GM23338 (cell line): ENCODE measurements around the gene IDE. TPM values are rescaled to one million over a fixed set of nuclear protein-coding genes. Genes with fewer than 3 reads are reported as not detected.

Experiments used
- ATAC-seq: fragments of 200-7000 bp; cut with Tn5 transposase; 3 replicates; pipeline ENCODE4 v1.9.1; 2020
- DNase-seq: peaks from one replicate; pipeline ENCODE4 v3.0.0-alpha.2; 2015; ENCODE audit warnings: low spot score
- H2AFZ ChIP-seq: fragments of 200-600 bp; sonication (generic); 2 replicates; pipeline ENCODE4 v1.8.0; 2016; ENCODE audit warnings: antibody characterized with exemption, mild to moderate bottlenecking, moderate library complexity
- H3F3A ChIP-seq: fragments of 200-600 bp; sonication (generic); replicated peaks from 2 replicates; pipeline ENCODE4 v1.8.0; 2017; ENCODE audit warnings: antibody characterized with exemption, mixed run types, low read depth
- H3K27ac ChIP-seq: fragments of 200-600 bp; sonication (generic); 2 replicates; pipeline ENCODE4 v1.6.1; 2016; ENCODE audit warnings: low read depth
- H3K27me3 ChIP-seq: fragments of 200-600 bp; sonication (generic); 2 replicates; pipeline ENCODE4 v1.8.0; 2016; ENCODE audit warnings: mild to moderate bottlenecking, mixed run types, moderate library complexity; ENCODE audit not compliant: insufficient read depth
- H3K36me3 ChIP-seq: fragments of 200-600 bp; sonication (generic); 2 replicates; pipeline ENCODE4 v1.8.0; 2016; ENCODE audit warnings: mild to moderate bottlenecking; ENCODE audit not compliant: insufficient read depth
- H3K4me1 ChIP-seq: fragments of 200-600 bp; sonication (generic); 2 replicates; pipeline ENCODE4 v1.8.0; 2016; ENCODE audit warnings: mild to moderate bottlenecking, moderate library complexity; ENCODE audit not compliant: insufficient read depth
- H3K4me2 ChIP-seq: fragments of 200-600 bp; sonication (generic); 2 replicates; pipeline ENCODE4 v1.7.1; 2017; ENCODE audit warnings: mixed run types
- H3K4me3 ChIP-seq: fragments of 200-600 bp; sonication (generic); 2 replicates; pipeline ENCODE4 v1.6.1; 2016; ENCODE audit warnings: mixed run types
- H3K79me2 ChIP-seq: fragments of 200-600 bp; sonication (generic); replicated peaks from 2 replicates; pipeline ENCODE4 v1.8.0; 2017; ENCODE audit warnings: mild to moderate bottlenecking; ENCODE audit not compliant: insufficient read depth
- H3K9me2 ChIP-seq: fragments of 200-600 bp; sonication (generic); 2 replicates; pipeline ENCODE4 v1.8.0; 2017; ENCODE audit not compliant: insufficient read depth
- H4K20me1 ChIP-seq: fragments of 200-600 bp; sonication (generic); replicated peaks from 2 replicates; pipeline ENCODE4 v1.8.0; 2017; ENCODE audit warnings: mild to moderate bottlenecking; ENCODE audit not compliant: insufficient read depth
- H3K27ac Mint-ChIP-seq: 2 replicates; pipeline ENCODE4 v1.8.0; 2020; ENCODE audit warnings: inconsistent platforms, mild to moderate bottlenecking, moderate library complexity, mixed read lengths
- H3K27me3 Mint-ChIP-seq: 3 replicates; pipeline ENCODE4 v1.8.0; 2022; ENCODE audit warnings: low read depth, mild to moderate bottlenecking, moderate library complexity, mixed read lengths, inconsistent platforms; ENCODE audit not compliant: insufficient read depth, poor library complexity
- H3K36me3 Mint-ChIP-seq: 3 replicates; pipeline ENCODE4 v1.8.0; 2021; ENCODE audit warnings: low read depth, mild to moderate bottlenecking, inconsistent platforms, moderate library complexity, mixed read lengths
- H3K4me1 Mint-ChIP-seq: 3 replicates; pipeline ENCODE4 v1.8.0; 2020; ENCODE audit warnings: mild to moderate bottlenecking, inconsistent platforms, mixed read lengths
- H3K4me3 Mint-ChIP-seq: 3 replicates; pipeline ENCODE4 v1.8.0; 2021; ENCODE audit warnings: moderate library complexity, mild to moderate bottlenecking, inconsistent platforms, mixed read lengths
- H3K9me3 Mint-ChIP-seq: 3 replicates; pipeline ENCODE4 v1.8.0; 2020; ENCODE audit warnings: moderate library complexity, mild to moderate bottlenecking, inconsistent platforms, mixed read lengths
- CREB1 ChIP-seq: fragments of 250-450 bp; sonication (Bioruptor Pico); IDR thresholded peaks from 2 replicates; pipeline ENCODE4 v1.5.0; 2020; ENCODE audit warnings: low read depth, mild to moderate bottlenecking, moderate library complexity
- EZH2 ChIP-seq: fragments of 200-600 bp; sonication (generic); IDR thresholded peaks from one replicate; pipeline ENCODE4 v1.8.0; 2017; ENCODE audit warnings: antibody characterized with exemption, mild to moderate bottlenecking, low read depth; ENCODE audit not compliant: unreplicated experiment
- JUNB ChIP-seq: IDR thresholded peaks from one replicate; pipeline ENCODE4 v1.6.1; 2016; ENCODE audit warnings: antibody characterized with exemption; ENCODE audit not compliant: unreplicated experiment
- NANOG ChIP-seq: IDR thresholded peaks from 2 replicates; pipeline ENCODE4 v1.6.1; 2016; ENCODE audit warnings: antibody characterized with exemption, borderline replicate concordance
- POLR2AphosphoS5 ChIP-seq: IDR thresholded peaks from 2 replicates; pipeline ENCODE4 v1.6.1; 2016; ENCODE audit warnings: antibody characterized with exemption, low read depth
- STAT1 ChIP-seq: IDR thresholded peaks from one replicate; pipeline ENCODE4 v1.6.1; 2016; ENCODE audit warnings: antibody characterized with exemption; ENCODE audit not compliant: unreplicated experiment
- ZNF114 ChIP-seq: fragments of 250-450 bp; sonication (Bioruptor Pico); IDR thresholded peaks from 2 replicates; pipeline ENCODE4 v1.5.0; 2020; ENCODE audit warnings: mild to moderate bottlenecking, moderate library complexity
- ZNF331 ChIP-seq: fragments of 250-450 bp; sonication (Bioruptor Pico); IDR thresholded peaks from 2 replicates; pipeline ENCODE4 v1.5.0; 2020; ENCODE audit warnings: low read depth, mild to moderate bottlenecking, moderate library complexity
- polyA plus RNA-seq: library from polyadenylated mRNA; unstranded; fragments of >200 nt; fragmentation: Nextera tagmentation; extraction: Ambion mirVana; gene quantifications from 2 replicates; pipeline ENCODE4 v1.2.1, GENCODE V29; 2016
- total RNA-seq: library from RNA; depleted of rRNA; stranded (reverse); fragments of >200 nt; shearing (Covaris generic); gene quantifications from 2 replicates; pipeline ENCODE4 v1.2.3, GENCODE V29; 2014
- TF ChIP-seq, protein P1 (sequence below): fragments of 250-450 bp; sonication (Bioruptor Pico); IDR thresholded peaks from 2 replicates; pipeline ENCODE4 v1.5.0; 2020; ENCODE audit warnings: mild to moderate bottlenecking, moderate library complexity
- TF ChIP-seq, protein P2 (sequence below): IDR thresholded peaks from 2 replicates; pipeline ENCODE4 v1.6.1; 2016; ENCODE audit warnings: antibody characterized with exemption
- TF ChIP-seq, protein P3 (sequence below): IDR thresholded peaks from one replicate; pipeline ENCODE4 v1.6.1; 2018; ENCODE audit warnings: antibody characterized with exemption; ENCODE audit not compliant: unreplicated experiment

IDE gene
- total and polyA plus RNA-seq, 2 experiments from 2014 or later = 12.9 to 36.3 TPM

DNA sequence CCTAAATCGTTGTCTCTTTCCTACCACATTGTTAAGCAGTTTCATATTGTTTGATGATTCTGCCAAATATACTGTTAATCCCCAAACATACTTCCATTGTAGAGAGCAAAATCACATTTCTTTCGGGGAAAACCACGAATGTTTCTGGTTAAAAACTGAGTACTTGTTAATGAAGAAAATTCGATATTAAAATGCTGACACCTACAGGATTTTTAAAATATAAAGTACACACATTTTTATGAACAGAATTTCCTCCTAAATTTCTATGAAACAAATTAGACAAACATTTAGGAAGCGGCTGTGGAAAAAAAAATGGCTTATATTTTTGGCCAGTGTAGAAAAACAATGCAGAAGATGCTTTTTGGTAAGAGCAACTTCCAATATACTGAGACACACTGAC lies 68.8 kb downstream of the IDE start:
- TF ChIP-seq, protein P1, sequence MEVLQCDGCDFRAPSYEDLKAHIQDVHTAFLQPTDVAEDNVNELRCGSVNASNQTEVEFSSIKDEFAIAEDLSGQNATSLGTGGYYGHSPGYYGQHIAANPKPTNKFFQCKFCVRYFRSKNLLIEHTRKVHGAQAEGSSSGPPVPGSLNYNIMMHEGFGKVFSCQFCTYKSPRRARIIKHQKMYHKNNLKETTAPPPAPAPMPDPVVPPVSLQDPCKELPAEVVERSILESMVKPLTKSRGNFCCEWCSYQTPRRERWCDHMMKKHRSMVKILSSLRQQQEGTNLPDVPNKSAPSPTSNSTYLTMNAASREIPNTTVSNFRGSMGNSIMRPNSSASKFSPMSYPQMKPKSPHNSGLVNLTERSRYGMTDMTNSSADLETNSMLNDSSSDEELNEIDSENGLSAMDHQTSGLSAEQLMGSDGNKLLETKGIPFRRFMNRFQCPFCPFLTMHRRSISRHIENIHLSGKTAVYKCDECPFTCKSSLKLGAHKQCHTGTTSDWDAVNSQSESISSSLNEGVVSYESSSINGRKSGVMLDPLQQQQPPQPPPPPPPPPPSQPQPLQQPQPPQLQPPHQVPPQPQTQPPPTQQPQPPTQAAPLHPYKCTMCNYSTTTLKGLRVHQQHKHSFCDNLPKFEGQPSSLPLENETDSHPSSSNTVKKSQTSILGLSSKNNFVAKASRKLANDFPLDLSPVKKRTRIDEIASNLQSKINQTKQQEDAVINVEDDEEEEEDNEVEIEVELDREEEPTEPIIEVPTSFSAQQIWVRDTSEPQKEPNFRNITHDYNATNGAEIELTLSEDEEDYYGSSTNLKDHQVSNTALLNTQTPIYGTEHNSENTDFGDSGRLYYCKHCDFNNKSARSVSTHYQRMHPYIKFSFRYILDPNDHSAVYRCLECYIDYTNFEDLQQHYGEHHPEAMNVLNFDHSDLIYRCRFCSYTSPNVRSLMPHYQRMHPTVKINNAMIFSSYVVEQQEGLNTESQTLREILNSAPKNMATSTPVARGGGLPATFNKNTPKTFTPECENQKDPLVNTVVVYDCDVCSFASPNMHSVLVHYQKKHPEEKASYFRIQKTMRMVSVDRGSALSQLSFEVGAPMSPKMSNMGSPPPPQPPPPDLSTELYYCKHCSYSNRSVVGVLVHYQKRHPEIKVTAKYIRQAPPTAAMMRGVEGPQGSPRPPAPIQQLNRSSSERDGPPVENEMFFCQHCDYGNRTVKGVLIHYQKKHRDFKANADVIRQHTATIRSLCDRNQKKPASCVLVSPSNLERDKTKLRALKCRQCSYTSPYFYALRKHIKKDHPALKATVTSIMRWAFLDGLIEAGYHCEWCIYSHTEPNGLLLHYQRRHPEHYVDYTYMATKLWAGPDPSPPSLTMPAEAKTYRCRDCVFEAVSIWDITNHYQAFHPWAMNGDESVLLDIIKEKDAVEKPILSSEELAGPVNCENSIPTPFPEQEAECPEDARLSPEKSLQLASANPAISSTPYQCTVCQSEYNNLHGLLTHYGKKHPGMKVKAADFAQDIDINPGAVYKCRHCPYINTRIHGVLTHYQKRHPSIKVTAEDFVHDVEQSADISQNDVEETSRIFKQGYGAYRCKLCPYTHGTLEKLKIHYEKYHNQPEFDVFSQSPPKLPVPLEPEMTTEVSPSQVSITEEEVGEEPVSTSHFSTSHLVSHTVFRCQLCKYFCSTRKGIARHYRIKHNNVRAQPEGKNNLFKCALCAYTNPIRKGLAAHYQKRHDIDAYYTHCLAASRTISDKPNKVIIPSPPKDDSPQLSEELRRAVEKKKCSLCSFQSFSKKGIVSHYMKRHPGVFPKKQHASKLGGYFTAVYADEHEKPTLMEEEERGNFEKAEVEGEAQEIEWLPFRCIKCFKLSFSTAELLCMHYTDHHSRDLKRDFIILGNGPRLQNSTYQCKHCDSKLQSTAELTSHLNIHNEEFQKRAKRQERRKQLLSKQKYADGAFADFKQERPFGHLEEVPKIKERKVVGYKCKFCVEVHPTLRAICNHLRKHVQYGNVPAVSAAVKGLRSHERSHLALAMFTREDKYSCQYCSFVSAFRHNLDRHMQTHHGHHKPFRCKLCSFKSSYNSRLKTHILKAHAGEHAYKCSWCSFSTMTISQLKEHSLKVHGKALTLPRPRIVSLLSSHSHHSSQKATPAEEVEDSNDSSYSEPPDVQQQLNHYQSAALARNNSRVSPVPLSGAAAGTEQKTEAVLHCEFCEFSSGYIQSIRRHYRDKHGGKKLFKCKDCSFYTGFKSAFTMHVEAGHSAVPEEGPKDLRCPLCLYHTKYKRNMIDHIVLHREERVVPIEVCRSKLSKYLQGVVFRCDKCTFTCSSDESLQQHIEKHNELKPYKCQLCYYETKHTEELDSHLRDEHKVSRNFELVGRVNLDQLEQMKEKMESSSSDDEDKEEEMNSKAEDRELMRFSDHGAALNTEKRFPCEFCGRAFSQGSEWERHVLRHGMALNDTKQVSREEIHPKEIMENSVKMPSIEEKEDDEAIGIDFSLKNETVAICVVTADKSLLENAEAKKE = no peak
- TF ChIP-seq ZNF114 = no peak
- no peak for TF ChIP-seq POLR2AphosphoS5
- no peak for TF ChIP-seq ZNF331 (CRISPR knock-in tag)
- TF ChIP-seq NANOG = no peak
- TF ChIP-seq, protein P2, sequence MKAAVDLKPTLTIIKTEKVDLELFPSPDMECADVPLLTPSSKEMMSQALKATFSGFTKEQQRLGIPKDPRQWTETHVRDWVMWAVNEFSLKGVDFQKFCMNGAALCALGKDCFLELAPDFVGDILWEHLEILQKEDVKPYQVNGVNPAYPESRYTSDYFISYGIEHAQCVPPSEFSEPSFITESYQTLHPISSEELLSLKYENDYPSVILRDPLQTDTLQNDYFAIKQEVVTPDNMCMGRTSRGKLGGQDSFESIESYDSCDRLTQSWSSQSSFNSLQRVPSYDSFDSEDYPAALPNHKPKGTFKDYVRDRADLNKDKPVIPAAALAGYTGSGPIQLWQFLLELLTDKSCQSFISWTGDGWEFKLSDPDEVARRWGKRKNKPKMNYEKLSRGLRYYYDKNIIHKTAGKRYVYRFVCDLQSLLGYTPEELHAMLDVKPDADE = no peak
- TF ChIP-seq CREB1 (CRISPR knock-in tag) = no peak
- no peak for TF ChIP-seq EZH2
- no peak for TF ChIP-seq STAT1
- TF ChIP-seq, protein P3, sequence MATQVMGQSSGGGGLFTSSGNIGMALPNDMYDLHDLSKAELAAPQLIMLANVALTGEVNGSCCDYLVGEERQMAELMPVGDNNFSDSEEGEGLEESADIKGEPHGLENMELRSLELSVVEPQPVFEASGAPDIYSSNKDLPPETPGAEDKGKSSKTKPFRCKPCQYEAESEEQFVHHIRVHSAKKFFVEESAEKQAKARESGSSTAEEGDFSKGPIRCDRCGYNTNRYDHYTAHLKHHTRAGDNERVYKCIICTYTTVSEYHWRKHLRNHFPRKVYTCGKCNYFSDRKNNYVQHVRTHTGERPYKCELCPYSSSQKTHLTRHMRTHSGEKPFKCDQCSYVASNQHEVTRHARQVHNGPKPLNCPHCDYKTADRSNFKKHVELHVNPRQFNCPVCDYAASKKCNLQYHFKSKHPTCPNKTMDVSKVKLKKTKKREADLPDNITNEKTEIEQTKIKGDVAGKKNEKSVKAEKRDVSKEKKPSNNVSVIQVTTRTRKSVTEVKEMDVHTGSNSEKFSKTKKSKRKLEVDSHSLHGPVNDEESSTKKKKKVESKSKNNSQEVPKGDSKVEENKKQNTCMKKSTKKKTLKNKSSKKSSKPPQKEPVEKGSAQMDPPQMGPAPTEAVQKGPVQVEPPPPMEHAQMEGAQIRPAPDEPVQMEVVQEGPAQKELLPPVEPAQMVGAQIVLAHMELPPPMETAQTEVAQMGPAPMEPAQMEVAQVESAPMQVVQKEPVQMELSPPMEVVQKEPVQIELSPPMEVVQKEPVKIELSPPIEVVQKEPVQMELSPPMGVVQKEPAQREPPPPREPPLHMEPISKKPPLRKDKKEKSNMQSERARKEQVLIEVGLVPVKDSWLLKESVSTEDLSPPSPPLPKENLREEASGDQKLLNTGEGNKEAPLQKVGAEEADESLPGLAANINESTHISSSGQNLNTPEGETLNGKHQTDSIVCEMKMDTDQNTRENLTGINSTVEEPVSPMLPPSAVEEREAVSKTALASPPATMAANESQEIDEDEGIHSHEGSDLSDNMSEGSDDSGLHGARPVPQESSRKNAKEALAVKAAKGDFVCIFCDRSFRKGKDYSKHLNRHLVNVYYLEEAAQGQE = no peak
- TF ChIP-seq JUNB = no peak
- Histone ChIP-seq H3K4me3 (no peak overlapping the region), H2AFZ (no peak overlapping the region), H3K27ac (no peak overlapping the region), H4K20me1 (no peaks in the 10 kb centered on the region), H3K4me1 (no peaks in the 10 kb centered on the region), H3K4me2 (no peak overlapping the region), H3K27me3 (no peaks in the 10 kb centered on the region), H3F3A (no peaks in the 10 kb centered on the region), H3K36me3 (peaks cover 12% of the 10 kb centered on the region; the same call in 1 of the 2 replicates), H3K79me2 (no peaks in the 10 kb centered on the region), H3K9me2 (no peaks in the 10 kb centered on the region)
- Mint-ChIP-seq H3K27me3 (no peaks in the 10 kb centered on the region), H3K27ac (no peak overlapping the region), H3K4me1 (no peaks in the 10 kb centered on the region), H3K4me3 (no peak overlapping the region), H3K36me3 (peaks cover 42% of the 10 kb centered on the region; the same call in 2 of the 3 replicates), H3K9me3 (no peaks in the 10 kb centered on the region)
- DNase-seq = no peak
- no peak for ATAC-seq
